ENCODE data around the gene NRSN1.

GRCh38 chr6:24117021-24117420 is 9.0 kb upstream of the NRSN1 start:
- TF ChIP-seq CTCF (tag by site-specific recombination; IDR thresholded peaks at IDR 0.05): no peak
- TF ChIP-seq ZNF658 (tag by site-specific recombination; IDR thresholded peaks at IDR 0.05): no peak
- TF ChIP-seq ZNF747 (tag by site-specific recombination; IDR thresholded peaks at IDR 0.05): no peak
- TF ChIP-seq ZNF776 (tag by site-specific recombination; IDR thresholded peaks at IDR 0.05; ENCODE audit: borderline replicate concordance): no peak
- TF ChIP-seq BCL11A (tag by site-specific recombination; IDR thresholded peaks at IDR 0.05; ENCODE audit: low read depth): no peak
- TF ChIP-seq TSHZ1 (tag by site-specific recombination; IDR thresholded peaks at IDR 0.05; ENCODE audit: borderline replicate concordance): no peak
- TF ChIP-seq KLF10 (tag by site-specific recombination; IDR thresholded peaks at IDR 0.05): no peak
- TF ChIP-seq MZF1 (tag by site-specific recombination; IDR thresholded peaks at IDR 0.05; ENCODE audit: borderline replicate concordance): no peak

Measured in HEK293 (cell line).